ENCODE data around the gene CYP2A7.
A peak's percentile ranks its signal among the peaks of the same experiment; 100 is the strongest.
"Not testable (repeated sequence)": the region's sequence is repeated elsewhere in the genome, so short reads cannot be mapped to it uniquely, and the experiment has no call there.

CYP2A7 gene

DNA sequence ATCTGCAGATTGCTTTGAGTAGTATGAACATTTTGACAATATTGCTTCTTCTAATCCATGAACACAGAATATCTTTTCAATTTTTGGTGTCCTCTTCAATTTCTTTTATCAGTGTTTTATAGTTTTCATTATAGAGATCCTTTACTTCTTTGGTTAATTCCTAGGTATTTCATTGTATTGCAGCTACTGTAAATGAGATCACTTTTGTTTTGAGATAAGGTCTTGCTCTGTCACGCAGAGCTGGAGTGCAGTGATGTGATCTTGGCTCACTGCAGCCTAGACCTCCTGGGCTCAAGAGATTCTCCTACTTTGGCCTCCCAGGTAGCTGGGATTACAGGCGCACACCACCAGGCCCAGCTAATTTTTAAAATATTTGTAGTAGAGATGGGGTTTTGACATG lies 9.8 kb downstream of the CYP2A7 start:
- no peak for DNase-seq (ENCODE audit: low read depth in 2 of 2)
- H3K4me3 ChIP-seq (replicated peaks in 1 of 2; ENCODE audit: low read depth in 2 of 2, low read length in 2 of 2) = no peak overlapping the region
- TF ChIP-seq, protein P1, sequence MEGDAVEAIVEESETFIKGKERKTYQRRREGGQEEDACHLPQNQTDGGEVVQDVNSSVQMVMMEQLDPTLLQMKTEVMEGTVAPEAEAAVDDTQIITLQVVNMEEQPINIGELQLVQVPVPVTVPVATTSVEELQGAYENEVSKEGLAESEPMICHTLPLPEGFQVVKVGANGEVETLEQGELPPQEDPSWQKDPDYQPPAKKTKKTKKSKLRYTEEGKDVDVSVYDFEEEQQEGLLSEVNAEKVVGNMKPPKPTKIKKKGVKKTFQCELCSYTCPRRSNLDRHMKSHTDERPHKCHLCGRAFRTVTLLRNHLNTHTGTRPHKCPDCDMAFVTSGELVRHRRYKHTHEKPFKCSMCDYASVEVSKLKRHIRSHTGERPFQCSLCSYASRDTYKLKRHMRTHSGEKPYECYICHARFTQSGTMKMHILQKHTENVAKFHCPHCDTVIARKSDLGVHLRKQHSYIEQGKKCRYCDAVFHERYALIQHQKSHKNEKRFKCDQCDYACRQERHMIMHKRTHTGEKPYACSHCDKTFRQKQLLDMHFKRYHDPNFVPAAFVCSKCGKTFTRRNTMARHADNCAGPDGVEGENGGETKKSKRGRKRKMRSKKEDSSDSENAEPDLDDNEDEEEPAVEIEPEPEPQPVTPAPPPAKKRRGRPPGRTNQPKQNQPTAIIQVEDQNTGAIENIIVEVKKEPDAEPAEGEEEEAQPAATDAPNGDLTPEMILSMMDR (IDR thresholded peaks at IDR 0.05; ENCODE audit: low read depth, low read length) = no peak

DNA sequence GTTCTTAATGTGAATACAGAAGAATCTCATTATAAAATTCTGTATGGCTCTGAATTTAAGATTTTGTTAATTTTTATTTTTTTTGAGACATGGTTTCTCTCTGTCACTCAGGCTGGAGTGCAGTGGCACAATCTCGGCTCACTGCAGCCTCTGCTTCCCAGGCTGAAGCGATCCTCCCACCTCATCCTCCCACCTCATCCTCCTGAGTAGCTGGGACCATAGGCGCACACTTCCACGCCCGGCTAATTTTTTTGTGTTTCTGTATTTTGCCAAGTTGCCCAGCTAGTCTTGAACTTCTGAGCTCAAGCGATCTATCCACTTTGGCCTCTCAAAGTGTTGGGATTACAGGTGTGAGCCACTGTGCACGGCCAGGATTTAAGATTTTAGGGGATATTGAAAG lies 14.3 kb downstream of the CYP2A7 start:
- TF ChIP-seq, protein P1 (IDR thresholded peaks at IDR 0.05; ENCODE audit: low read depth, low read length) = no peak
- DNase-seq (ENCODE audit: low read depth in 2 of 2) = no peak
- no peak overlapping the region for H3K4me3 ChIP-seq (replicated peaks in 1 of 2; ENCODE audit: low read depth in 2 of 2, low read length in 2 of 2)

DNA sequence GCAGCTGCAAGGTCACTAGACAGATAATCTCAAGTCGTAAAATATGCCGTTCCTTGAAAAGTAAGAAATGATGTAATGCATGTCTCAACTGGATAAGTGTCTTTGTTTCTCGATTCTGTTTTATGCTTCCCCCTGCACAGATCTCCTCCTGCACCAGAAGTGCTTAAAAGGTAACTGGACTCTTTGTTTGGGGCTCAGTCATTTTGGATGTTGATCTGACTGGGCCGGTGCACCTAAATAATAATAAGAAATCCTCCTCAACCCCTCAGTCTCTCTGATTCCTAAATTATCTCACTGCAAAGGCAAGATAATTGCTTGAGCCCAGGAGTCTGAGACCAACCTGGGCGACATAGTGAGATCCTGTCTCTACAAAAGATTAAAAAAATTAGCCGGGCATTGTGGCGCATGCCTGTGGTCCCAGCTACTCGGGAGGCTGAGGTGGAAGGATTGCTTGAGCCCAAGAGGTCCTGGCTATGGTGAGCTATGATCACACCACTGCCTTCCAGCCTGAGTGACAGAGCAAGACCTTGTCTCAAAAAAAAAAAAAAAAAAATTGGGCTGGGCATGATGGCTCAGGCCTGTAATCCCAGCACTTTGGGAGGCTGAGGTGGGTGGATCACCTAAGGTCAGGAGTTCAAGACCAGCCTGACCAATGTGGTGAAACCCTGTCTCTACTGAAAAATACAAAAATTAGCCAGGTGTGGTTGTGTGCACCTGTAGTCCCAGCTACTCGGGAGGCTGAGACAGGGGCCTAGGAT lies 17.1 kb downstream of the CYP2A7 start:
- not testable (repeated sequence) for H3K4me3 ChIP-seq (replicated peaks in 1 of 2; ENCODE audit: low read depth in 2 of 2, low read length in 2 of 2); DNase-seq (ENCODE audit: low read depth in 2 of 2)

DNA sequence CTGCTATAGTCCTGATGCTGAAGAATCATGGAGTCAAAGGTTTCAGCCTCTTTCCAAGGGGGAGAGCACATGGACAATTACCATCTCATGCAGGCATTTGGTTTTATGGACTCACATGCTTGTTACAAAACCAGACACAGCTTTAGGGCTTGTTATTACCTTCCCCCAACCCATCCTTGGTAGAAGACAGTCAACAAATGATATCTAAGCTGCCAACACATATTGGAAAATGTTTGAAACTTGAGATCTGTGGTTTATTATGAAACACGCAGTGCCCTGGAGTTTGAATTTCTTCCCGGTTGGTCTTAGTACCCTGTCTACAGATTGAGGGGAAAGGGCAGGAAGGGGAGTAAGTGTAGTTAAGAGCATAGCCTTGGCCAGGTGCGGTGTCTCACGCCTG lies 19.2 kb downstream of the CYP2A7 start:
- DNase-seq (ENCODE audit: low read depth in 2 of 2) = peak in 1 of 2 donors; percentile 28
- H3K4me3 ChIP-seq (replicated peaks in 1 of 2; ENCODE audit: low read depth in 2 of 2, low read length in 2 of 2) = no peak overlapping the region
- TF ChIP-seq, protein P1 (IDR thresholded peaks at IDR 0.05; ENCODE audit: low read depth, low read length) = no peak

DNA sequence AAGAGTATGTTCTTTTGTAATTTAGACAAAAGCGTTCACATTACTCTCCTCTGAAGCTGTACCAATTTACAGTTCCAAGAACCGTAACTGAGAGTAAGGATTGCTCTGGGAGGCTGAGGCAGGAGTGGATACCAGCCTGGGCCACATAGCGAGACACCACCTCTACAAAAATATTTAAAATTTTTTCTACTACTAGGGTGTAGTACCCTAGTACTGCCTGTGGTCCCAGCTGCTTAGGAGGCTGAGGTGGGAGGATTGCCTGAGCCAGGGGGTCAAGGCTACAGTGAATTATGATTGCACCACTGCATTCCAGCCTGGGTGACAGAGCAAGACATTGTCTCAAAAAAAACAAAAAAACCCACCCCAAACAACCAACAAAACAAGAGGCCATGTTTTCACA lies 19.7 kb downstream of the CYP2A7 start:
- TF ChIP-seq, protein P1 (IDR thresholded peaks at IDR 0.05; ENCODE audit: low read depth, low read length) = no peak
- no peak for DNase-seq (ENCODE audit: low read depth in 2 of 2)
- no peak overlapping the region for H3K4me3 ChIP-seq (replicated peaks in 1 of 2; ENCODE audit: low read depth in 2 of 2, low read length in 2 of 2)

DNA sequence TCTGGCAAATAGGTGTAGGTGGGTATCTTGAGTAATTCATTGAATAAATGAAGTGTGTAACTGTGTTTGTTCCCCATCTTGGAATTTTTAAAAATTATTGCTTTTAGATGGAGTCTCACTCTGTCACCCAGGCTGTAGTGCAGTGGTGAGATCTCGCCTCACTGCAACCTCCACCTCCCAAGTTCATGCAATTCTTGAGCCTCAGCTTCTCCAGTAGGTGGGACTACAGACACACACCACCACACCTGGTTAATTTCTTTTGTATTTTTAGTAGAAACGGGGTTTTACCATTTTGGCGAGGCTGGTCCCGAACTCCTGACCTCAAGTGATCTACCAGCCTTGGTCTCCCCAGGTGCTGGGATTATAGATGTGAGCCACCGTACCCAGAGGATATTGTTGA lies 23.9 kb downstream of the CYP2A7 start:
- DNase-seq (ENCODE audit: low read depth in 2 of 2) = no peak
- TF ChIP-seq, protein P1 (IDR thresholded peaks at IDR 0.05; ENCODE audit: low read depth, low read length) = no peak
- H3K4me3 ChIP-seq (replicated peaks in 1 of 2; ENCODE audit: low read depth in 2 of 2, low read length in 2 of 2) = no peak overlapping the region

DNA sequence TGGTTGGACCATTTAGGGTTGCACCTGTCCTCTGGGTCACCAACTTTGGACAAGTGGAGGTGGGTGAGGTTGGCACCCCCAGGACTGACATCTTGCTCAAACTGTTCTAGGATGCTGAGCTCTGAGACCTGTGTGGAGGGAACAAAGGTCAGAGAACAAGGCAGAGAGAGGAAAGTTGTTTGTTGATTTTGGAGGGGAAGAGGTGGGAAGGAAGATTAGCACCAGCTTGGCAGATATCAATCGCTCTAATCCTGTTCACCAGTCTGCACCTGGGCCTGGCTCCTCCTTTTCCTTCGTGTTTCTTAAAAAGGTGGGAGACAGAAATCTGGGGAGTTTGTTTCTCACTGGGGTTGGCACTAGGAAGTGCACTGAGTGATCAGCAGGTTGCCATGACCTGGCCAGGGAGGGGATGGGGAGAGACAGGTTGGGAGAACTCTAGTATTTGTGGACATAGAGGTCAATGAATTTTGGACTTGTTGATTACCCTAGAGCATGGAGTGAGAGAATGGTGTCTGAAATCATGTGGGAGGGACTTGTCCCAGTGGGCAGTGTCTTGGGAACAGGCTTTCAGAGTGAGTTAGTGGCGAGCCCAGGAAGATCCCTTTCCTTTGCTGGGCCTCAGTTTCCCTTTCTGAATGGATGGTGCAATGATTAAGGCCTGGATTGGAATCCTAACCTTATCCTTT lies 29.4 kb downstream of the CYP2A7 start:
- not testable (repeated sequence) for DNase-seq (ENCODE audit: low read depth in 2 of 2); H3K4me3 ChIP-seq (replicated peaks in 1 of 2; ENCODE audit: low read depth in 2 of 2, low read length in 2 of 2)

DNA sequence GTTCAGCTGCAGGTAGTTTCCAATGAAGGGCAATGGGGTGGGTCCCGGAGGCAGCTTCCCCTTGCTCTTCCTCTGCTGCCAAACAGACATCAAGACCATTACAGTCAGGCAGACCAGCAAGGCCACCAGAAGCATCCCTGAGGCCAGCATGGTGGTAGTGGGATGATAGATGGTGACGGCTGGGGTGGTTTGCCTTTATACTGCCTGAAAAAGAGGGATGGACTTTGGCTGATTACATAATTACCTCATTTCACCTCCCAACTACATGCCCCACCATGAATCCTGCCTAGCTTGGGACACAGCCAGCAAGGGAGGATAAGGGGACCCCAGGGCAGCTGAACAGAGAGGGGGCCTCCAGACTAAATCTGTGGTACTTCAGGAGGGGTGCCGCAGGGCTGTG lies 31.8 kb downstream of the CYP2A7 start, which contains the start of gene CYP2A6:
TSS of gene CYP2A6 (minus strand) at position 171 of the 400 bp plus-strand sequence. CDS start at position 150, 21 bp downstream.
- DNase-seq (ENCODE audit: low read depth in 2 of 2); H3K4me3 ChIP-seq (replicated peaks in 1 of 2; ENCODE audit: low read depth in 2 of 2, low read length in 2 of 2): not testable (repeated sequence)

DNA sequence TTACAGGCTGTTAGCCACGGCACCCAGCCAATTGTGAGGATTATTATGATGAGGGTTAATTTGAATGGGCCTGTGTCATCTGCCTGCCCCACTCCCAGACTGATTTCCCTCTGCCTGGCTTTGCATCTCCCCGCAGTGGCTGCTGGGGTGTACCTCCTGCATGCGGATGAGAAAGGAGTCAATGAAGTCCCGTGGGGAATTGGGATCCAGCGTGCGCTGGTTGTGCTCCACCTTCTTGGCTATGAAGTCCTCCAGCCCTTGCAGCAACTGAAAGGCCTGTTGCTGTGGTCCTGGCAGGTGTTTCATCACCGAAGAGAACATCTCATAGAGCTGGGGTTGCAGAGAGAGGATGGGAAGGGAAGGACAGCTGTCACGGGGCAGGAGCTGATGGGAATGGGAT lies 35.3 kb downstream of the CYP2A7 start:
- DNase-seq (ENCODE audit: low read depth in 2 of 2); H3K4me3 ChIP-seq (replicated peaks in 1 of 2; ENCODE audit: low read depth in 2 of 2, low read length in 2 of 2): not testable (repeated sequence)

DNA sequence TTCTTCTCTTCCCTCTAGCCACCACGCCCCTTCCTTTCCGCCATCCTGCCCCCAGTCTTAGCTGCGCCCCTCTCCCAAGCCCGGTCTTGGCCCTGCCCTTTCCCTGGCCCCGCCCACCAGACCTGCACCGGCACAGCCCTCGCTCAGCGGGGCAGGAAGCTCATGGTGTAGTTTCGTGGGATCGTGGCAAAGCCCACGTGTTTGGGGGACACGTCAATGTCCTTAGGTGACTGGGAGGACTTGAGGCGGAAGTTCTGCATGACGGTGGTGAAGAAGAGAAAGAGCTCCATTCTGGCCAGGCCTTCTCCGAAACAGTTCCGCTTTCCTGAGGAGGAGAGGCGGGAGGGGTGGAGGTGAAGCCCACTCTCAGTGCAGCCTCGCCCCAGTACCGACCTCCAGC lies 38.4 kb downstream of the CYP2A7 start:
- H3K4me3 ChIP-seq (replicated peaks in 1 of 2; ENCODE audit: low read depth in 2 of 2, low read length in 2 of 2); DNase-seq (ENCODE audit: low read depth in 2 of 2): not testable (repeated sequence)

DNA sequence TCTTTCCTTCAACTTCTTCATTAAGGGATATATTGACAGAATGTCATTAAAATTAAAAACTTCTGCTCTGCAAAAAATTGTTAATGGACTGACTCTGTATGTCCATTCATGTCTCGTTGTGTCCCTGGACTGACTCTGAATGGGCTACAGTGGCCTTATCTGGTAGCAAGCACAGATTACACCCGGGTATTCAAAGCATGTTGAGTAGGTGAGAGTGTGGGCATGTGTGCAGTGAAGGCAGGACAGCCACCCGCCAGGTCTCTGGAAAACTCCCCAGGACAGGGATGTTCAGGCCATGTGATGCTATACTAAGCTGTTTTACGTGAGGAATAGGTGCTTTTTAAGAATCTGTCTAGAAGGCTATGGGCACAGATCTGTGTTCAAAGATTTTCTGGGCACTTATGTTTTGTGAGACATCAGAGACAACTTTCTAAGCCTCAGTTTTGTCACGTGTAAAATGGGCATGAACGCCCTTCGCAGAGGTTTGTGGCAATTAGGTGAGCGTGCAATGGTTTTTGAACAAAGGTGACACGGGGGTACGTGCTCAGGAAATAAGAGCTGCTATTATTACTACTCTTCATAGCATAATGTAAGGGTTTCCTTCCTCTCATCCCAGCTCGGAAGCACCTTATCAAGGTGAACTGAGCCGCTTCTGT lies 38.9 kb downstream of the CYP2A7 start:
- H3K4me3 ChIP-seq (replicated peaks in 1 of 2; ENCODE audit: low read depth in 2 of 2, low read length in 2 of 2); DNase-seq (ENCODE audit: low read depth in 2 of 2): not testable (repeated sequence)

DNA sequence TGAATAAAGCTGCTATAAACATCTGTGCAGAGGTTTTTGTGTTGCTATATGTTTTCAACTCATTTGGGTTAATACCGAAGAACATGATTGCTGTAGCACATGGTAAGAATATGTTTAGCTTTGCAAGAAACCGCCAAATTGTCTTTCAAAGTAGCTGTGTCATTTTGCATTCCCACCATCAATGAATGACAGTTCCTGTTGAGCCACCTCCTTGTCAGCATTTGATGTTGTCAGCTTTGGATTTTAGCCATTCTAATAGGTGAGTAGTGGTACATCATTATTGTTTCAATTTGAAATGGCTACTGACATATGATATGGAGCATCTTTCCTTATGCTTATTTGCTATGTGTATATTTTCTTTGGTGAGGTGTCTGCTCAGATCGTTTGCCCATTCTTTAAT lies 40.0 kb downstream of the CYP2A7 start:
- not testable (repeated sequence) for H3K4me3 ChIP-seq (replicated peaks in 1 of 2; ENCODE audit: low read depth in 2 of 2, low read length in 2 of 2); DNase-seq (ENCODE audit: low read depth in 2 of 2)

Measured in cardiac fibroblast (primary cell).